GM18870 (cell line): ENCODE data around the gene DUOXA1.
"Not testable (repeated sequence)": the region's sequence is repeated elsewhere in the genome, so short reads cannot be mapped to it uniquely, and the experiment has no call there.

Experiments used
- ATAC-seq: cut with Tn5 transposase; IDR thresholded peaks from one replicate; pipeline ENCODE4 v1.9.1; 2021; ENCODE audit warnings: moderate library complexity; ENCODE audit not compliant: unreplicated experiment

DUOXA1 gene

DNA sequence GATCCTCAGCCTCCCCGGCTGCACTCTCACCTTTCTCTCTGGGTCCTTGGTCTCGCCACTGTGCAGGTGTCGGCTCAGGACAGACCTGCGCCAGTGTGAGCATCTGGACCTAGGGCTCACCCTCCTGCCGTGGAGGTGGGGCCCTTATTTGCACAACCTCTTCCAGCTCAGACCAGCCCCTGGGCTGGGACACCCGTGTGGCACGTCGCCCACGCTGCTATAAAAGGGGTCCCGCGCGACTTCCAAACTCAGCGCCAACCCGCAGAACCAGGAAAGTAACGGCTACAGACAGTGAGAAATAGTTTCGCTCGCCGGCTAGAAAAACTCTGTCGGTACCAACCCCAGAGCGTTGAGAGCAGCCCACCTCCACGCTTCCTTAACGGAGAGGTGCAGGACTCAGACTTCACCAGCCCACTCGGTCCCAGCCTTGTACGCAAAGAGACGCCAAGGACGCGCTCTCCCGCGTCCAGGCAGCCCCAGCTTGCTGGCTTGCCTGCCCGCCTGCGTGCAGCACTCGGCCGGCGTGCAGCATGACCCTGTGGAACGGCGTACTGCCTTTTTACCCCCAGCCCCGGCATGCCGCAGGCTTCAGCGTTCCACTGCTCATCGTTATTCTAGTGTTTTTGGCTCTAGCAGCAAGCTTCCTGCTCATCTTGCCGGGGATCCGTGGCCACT, 15.5 kb downstream of the DUOXA1 start, which contains the start of the genes DUOX2 and DUOXA2:
Gene DUOX2 (minus strand): TSS at position 97 of the 675 bp plus-strand sequence. CDS start 761 bp downstream, outside the sequence.
Gene DUOXA2 (plus strand): TSS at position 251 of the 675 bp plus-strand sequence. CDS start 280 bp downstream, at position 531.
- no peak for ATAC-seq

DNA sequence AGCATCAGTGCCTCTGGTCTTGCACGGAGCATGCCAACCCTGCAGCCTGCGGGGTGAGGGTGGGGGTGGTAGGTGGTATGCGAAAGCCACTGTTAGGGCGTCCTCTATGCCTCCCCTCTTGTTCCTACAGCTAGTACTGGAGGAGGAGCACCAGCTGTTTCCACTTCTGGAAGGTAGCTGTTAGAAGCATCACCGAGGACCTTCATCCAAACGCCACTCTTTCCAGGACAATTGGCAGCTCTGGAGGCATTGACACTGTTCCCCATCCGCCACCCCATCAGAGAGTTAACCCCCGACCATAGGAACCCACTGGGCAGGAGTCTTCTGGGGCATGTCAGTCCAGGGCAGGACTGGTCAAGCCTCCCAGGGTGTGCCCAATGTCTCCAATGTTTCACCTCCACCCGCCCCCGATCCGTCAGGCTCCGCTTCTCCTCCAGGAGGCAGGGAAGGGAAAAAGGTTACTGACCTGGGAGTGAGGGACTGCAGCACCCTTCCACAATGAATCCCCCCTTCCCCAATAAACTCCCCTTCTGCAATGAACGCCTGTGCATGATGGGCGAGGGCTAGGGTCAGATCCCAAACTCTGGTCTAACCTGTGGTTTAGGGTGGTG, 16.2 kb downstream of the DUOXA1 start:
- ATAC-seq = no peak

DNA sequence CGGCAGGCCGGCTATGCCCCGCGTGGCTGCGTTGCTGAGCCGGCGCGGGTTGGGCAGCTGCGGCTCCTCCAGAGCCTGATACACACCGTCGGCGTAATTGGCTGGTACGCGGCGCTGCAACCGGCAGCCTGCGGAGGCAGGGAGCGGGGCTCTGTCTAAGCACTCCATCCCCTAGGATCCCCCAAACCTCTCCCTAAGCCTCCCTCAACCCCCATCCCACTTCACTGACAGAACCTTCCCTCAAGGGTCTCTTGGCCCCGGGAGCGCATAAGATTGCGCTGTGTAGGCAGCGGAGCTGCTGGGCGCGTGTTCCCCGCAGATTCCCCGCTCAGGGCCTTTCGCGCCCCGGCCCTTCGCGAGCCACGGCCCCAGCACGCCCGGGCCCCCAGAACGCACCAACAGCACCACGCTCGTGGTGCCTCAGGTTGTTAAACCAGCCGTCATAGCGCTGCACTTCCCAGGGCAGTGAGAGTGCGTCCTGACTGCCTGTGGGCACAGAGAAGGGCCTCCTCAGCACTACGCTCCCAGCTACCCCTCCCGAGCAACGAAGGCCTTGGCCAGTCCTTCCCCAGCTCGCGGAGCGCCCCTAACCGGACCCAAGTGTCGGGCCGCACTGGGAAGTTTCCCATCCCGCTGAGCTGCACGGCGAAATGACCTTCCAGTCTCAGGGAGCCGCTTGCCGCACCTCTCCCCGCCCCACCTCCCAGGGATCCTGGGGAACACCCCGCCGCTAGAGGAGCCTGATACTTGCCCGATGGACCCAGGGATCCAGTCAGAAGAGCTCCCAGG, 16.9 kb downstream of the DUOXA1 start:
- ATAC-seq = no peak

DNA sequence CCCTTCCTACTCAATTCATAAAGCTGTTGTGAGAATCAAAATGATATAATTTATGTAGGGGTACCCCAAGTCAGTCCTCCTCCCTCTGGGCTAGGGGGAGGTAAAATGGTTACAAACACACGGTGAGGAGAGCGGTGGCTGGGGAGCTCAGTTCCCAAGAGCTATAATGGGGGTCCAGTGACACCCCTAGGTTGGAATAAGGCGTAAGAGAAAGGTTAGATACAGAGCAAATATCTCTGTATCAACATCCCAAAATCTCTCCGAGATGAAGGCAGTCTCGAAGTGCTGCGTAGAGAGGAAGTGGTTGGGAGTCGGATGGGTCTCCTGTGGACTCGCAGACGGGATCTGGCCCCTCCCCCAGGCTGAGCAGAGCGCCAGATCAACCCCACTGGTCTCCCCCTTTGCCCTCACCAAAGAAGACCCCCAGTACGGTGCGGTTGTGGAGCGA, 17.5 kb downstream of the DUOXA1 start:
- no peak for ATAC-seq

DNA sequence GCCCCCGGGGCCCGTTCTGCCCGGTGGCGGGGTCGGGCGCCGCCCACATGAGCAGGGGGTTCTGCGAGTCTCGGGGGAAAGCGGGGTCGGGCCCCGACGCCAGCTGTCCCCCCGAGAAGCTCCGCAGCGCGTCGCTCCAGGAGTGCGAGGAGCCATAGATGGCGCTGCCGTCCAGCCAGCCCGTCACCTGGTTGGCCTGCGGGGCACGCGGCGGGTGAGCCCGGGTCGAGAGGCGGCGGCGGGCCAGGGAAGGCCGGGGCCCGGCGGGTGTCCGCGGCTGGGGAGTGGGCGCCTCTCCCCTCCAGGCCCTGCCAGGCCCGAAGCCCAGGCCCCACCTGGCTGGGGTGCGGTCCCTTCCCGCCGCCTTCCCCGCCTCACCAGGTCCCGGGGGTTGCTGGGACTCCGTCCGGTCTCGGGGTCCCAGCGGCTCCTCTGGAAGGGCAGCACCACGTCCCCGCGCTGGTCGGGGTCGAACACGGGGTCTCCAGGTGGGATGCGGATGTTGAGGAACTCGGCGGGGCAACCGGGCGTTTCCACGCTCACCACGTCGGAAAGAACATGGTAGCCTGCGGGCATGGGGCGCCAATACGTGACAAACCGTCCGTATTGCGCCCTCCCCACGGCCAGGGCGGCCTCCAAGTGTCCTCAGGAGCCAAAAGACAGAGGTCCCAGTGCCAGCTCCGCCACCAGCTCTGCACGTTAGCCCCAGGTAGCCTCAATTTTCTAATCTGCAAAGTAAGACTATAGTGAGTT, 18.1 kb downstream of the DUOXA1 start:
- ATAC-seq = no peak

DNA sequence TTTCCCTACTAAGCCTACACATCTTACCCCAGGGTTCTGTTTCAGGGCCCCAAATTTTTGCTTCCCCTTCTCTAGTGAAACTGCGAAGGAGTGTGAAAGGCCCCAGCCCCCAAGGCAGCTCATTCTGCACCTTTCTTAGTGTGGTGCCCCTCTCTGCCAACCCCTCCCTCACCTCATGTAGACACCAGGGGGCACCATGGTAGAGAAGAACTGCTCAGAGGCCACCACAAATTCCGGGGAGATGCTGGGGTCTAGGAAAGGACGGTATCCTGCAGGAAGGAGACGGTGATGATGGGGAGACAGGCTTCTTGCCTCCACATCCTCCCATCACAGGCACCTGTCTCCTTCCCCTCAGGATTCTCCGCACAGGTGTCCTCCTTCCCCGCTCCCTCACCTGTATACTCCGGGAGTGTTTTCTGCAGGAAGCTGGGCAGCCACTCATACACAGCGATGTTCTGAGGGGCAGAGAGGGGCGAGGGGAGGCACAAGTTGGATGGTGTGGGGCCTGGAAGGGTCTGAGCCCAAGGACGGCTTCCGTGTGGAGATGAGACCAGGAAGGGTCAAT, 19.3 kb downstream of the DUOXA1 start:
- ATAC-seq = no peak

DNA sequence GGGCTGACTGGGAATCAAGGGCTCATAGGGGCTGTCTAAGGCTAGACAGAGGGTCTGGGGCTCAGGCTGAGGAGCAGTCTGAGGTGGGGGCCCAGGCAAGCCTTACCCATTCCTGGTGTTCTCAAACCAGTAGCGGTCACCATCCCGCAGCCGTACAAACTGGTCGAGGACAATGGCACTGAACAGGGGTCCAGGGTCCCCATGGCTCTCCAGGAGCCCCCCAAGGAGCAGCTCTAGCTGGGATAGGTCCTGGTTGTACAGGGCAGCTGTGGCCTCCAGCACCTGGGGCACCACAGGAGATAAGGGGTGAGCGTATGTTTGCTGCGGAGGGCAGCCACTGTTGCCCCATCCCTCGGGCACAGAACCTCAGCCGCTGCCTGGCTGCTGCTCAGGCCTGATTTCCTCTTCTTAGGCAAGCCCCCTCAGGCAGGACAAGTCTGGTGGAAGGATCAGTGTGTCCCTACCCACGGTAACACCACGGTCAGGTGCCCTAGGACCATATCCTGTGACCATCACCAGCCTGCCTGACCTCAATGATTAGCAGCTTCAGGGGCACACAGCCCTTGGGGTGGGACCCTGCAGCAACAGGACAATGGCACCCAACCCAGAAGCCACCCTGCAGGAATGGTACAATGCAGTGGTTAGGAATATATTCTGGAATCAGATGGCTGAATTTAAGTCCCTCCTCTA, 21.6 kb downstream of the DUOXA1 start:
- no peak for ATAC-seq

DNA sequence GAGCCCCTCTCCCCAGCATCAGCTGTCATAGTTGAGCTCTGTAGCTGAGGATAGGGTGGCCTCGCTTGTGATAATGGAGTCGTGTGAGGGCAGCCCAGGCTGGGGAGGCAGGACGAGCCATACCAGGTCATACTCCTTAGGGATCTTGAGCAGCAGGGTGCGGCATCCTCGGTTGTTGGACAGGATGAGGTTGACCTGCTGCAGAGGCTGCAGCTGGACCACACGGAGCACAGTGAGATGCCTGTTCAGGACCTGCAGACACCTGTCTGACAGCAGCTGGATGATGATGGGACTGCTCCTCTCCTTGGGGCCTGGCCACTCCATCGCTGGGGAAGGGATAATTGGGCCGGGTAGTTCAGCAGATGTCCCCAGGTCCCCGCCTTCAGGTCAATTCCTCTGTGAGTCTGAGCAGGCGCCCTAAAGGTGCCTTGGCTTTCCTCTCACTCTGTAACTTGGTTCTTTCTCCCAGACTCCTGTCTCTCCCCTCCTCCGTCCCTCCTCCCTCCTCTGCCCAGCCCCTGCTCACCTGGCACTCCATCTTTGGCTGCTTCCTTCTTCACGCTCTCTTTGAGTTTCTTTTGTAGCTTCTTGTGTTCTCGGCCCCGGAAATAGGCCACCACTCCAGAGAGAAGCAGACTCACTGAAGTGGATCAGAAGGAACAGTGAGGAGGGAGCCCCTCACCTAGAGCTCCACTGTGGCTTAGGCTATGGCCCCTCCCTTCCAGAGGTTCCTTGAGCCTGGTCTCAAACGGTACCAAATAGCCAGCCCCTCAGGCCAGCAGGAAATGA, 23.5 kb downstream of the DUOXA1 start:
- ATAC-seq = no peak

DNA sequence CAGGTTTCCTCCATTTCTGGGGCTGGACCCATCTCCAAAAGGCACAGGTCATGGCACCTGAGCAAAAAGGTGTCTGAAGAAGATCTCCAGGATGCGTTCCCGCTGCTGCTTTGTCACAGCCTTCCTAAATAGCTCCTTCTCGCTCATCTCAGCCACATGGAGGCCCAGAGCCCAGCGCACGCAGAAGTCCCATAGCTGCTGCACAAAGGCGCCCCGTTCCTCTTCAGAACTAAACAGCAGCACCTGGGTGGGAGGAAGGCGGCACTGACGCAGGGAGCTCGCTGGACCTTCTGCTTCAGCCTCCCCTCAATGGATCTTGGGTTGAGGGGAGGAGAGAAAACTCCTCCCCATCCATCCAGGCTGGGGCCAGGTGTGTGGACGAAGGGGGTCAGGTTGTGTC, 24.1 kb downstream of the DUOXA1 start:
- no peak for ATAC-seq

DNA sequence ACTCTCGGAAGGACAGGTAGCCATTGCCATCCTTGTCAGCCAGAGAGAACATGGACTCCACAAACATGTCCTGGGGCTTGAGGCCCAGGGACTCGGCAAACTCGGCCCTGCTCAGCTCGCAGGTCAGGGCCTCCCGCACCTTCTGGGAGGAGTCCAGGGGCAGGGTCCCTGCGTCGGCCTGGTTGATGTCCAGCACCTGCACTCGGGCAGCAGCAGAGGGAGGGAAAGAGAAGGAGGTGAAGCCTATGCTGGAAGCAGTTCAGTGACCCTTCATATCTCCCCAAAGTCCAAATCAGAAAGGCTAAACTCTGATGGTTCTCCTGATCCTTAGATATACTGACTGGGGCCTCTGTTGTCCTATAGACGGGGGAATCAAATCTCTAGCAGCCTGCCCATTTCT, 25.5 kb downstream of the DUOXA1 start:
- ATAC-seq = not testable (repeated sequence)

DNA sequence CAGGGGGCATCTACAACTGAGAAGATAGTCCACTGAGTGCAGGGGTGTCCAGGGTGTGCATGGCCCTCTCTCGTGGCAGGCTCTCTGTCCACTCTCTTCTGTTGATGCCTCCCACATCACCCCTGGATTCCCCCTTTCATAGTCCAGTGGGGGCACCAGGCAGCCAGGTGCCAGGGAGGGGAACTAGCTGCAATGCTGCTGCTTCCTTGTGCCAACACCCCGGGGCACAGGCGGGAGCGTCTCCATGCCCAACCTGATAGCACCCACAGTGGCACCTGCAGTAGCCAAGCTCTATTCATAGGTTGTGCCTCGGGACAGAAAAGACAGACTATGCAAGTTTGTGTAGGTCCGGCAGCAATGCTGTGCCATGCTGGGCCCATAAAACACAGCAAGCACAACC, 27.5 kb downstream of the DUOXA1 start:
- no peak for ATAC-seq

DNA sequence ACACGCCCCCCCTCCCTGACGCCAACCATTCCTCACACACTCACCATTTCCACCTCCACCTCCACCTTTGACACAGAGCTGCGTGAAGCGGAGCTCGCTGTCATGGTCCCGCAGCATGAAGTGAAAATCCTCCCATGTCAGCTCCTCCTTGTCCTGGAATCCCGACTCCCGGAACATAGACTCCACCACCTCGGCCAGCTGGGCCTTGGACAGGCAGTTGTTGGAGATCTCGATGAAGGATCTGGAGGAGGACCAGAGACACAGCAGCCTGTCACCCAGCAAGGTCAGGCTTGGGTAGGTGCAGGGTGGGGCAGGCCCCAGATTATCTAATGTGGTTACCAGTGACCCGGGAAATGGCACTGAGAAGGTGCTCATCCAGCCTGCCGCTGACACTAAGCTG, 27.9 kb downstream of the DUOXA1 start:
- no peak for ATAC-seq

DNA sequence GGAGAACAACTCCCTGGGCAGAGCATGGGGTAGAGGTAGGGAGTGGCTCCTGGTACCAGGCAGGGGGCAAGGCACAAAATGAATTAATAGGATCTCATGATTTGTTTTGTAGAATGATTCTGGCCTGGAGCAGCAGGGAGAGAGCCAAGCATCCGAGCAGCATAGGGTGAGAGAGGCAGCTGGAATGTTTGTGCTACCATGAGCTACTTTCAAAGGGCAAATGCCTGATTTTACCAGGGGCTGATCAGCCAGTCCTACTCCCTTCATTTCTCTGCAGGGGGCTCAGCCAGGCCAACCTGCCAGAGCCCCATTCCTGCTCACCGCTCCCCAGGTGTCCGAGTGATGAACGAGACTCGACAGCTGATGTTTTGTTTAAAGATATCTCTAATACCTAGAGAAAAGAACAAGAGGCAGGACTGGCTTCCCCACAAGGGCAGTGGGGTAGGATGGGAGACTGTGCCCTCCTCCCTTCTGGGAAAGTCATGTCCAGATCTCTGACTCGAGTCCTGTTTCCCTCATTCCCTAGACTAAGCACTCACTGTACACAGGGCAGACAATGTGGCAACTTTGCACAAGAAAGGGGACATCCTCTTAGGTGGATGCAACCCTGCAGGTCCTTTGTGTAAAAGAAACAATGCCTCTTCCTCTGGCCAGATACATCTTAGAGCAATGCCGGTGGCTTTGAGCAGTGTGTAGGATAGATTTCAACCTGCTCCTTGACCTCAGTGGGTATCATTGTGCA, 28.6 kb downstream of the DUOXA1 start:
- no peak for ATAC-seq

DNA sequence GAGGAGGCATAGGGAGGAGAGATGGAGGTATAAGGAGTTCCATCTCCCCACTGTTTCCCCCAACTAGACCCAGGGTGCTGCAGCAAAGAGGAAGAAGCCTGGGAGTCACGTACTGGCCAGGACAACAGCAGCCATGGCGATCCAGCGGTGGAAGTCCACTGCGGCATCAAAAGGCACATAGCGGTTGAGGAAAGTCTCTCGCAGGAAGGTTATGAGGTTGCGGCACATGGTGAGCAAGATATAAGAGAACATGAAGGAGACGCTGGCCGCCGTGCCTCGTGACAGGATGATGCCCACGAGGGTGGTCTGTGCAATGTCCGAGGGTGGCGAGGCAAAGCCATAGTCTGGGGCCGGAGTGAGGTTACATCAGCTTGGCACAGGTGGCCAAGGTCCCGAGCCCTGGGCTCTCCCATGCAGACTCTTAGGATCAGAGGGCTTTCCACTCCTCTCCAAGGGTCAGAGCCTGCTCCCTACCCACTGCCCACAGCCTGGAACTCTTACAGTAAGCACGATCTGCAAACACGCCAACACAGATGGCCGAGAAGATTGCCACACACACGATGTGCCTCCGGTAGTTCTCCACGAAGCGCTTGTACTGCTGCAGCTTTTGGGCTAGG, 30.0 kb downstream of the DUOXA1 start:
- ATAC-seq = no peak

DNA sequence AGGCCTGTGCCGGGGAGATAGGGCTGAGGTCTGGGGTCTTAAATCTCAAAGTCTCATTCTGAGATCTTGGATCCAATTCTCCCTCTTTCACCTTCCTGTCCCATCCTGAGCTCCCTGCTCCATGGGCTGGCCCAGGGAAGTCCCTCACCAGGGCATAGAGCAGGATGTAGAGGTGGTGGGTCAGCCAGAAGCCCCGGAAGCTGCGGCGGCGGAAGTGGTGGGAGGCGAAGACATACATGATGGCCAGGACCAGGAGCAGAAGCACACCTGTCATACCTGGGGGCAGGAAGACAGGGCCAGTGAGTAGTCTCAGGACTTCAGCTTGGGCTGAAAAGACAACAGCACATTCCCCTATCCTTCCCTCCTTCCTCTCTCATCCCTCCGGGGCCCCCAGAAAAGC, 32.2 kb downstream of the DUOXA1 start:
- ATAC-seq = no peak

DNA sequence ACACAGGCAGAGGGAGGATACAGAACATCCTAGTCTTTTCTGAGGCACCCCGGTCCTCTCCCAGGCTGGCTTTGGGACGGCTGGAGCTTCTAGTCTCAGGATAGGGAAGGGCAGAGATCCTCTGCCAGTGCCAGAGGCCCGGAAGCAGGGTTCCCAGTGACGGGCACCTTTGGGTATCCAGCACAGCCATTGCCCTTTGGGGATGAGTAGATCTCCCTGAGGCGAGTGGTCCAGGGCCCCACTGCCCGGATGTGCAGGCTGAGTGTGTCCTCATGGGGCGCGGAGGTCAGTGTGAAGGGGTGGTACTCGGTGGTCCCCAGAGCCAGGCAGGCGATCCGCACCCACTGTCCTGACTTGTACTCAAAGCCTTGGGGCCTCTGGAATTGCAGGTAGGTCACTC, 34.0 kb downstream of the DUOXA1 start:
- no peak for ATAC-seq

DNA sequence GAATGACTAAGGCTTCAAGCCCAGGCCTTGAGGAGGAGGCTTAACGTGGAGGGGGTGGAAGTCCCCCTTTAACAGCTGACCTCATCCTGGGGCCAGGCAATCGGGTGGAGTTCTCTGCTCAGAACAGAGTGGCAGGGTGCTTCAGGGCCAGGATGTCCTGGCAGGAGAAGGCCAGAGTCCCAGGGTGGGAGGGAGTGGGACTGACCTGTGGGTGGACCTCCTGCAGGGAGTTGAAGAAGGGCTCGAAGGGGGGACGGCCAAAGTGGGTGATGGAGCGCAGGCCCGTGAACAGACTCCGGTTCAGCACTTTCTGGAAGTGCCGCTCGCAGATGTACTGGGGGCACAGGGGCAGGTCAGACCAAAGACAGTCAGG, 35.3 kb downstream of the DUOXA1 start:
- ATAC-seq = no peak

DNA sequence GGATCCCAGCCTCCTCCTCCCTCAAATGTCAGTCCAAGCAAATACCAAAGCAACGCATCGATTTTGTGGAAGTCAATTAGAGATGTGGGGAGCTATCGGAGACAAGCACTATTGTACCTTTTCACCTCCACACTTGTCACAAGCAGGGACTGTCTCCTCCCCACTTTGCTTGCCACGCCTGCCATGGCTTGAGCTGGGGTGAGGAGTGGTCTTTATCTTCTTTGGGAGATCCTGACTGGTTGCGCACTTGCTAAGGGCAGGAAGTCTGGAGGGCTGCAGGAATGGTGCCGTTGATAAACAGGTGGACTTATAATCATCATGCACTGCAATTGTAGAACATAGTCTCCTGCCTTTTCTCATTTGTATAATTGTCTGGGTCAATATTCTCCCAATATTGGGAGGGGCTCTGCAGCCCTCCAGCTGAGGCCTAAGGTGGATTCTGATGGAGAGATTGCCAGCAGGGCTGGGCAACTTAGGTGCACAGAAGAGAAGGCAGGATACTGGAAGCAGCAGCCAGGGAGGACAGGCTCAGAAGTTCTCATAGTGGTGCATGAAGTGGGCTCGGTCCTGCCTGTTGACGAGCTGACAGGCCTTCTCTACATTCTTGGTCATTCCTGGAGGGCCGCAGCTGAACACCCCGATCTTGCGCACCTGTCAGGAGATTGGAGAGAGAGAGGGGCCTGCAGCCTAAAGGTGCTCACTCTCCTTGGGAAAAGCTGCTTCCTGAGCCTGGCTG, 35.9 kb downstream of the DUOXA1 start:
- no peak for ATAC-seq
